Urinary bladder (tissue), 4 donors: ENCODE measurements around the gene BLOC1S1. TPM values are rescaled to one million over a fixed set of nuclear protein-coding genes. Genes with fewer than 3 reads are reported as not detected.

ENCODE experiments used
- DNase-seq: peaks from one replicate; pipeline ENCODE4 v3.0.0-alpha.2; 2015; ENCODE audit errors: extremely low spot score
- H3K27ac ChIP-seq: one replicate; pipeline ENCODE4 v1.5.1; 2013; ENCODE audit warnings: low read depth, mild to moderate bottlenecking, moderate library complexity
- H3K36me3 ChIP-seq: one replicate; pipeline ENCODE4 v1.6.1; 2013; ENCODE audit warnings: mild to moderate bottlenecking, moderate library complexity; ENCODE audit not compliant: insufficient read depth
- H3K4me1 ChIP-seq: one replicate; pipeline ENCODE4 v1.6.1; 2013; ENCODE audit warnings: mild to moderate bottlenecking, moderate library complexity; ENCODE audit not compliant: insufficient read depth
- H3K4me3 ChIP-seq: one replicate; pipeline ENCODE4 v1.5.1; 2013; ENCODE audit warnings: low read depth, low read length
- WGBS: extraction: QIAGEN DNeasy Blood & Tissue Kit; methylation state at CpG from one replicate; pipeline ENCODE4 v1.1.7; 2013; 5-methylcytosine and 5-hydroxymethylcytosine counted together
- polyA plus RNA-seq: library from polyadenylated mRNA; stranded (reverse); fragments of 200-250 nt; gene quantifications from one replicate; pipeline ENCODE4 v1.2.3, GENCODE V29; 2013
- total RNA-seq: library from RNA; depleted of rRNA; stranded (reverse); fragments of >200 nt; gene quantifications from one replicate; pipeline ENCODE4 v1.2.3, GENCODE V29; 2014
- donor health status: healthy with polysubstance abuse.
- donor health status: healthy.

Gene BLOC1S1
- total and polyA plus RNA-seq, 2 donors, result 48.4 to 237 TPM

- Histone ChIP-seq H3K4me1 (no peaks in the 10 kb centered on the region), H3K36me3 (no peaks in the 10 kb centered on the region), H3K4me3 (no peak overlapping the region), H3K27ac (no peak overlapping the region)
- DNase-seq, result no peak
- 90% methylated on average over 9 of the region's 9 CpGs for WGBS
Observed at GRCh38 chr12:55686366-55687010, 29.4 kb upstream of the BLOC1S1 start.

DNA sequence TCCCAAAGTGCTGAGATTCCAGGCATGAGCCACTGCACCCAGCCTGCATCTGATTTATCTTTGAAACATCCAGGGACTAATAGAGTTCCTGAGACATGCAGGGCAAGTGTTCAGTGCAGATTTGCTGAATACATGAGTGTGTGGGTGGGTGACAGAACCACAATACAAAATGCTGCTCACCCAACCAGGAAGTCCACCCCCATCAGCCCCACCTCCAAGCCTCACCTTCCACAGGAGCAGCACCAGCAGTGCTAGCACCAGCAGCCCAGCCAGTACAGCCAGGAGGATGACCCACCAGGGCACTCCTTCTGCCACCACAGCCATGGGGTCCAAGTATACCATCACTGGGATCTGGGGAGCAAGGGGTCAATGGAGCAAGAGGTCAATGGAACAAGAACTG, 28.1 kb upstream of the BLOC1S1 start:
- no peak overlapping the region for H3K27ac ChIP-seq

GRCh38 chr12:55688716-55689655, 26.9 kb upstream of the BLOC1S1 start:
- no peak overlapping the region for H3K27ac ChIP-seq
- no peaks in the 10 kb centered on the region for H3K4me1 ChIP-seq
- no peak overlapping the region for H3K4me3 ChIP-seq
- H3K36me3 ChIP-seq, result no peaks in the 10 kb centered on the region
- WGBS, result 89% methylated on average over 16 of the region's 16 CpGs
- no peak for DNase-seq

More for the DNA sequence above, 28.1 kb upstream of the BLOC1S1 start:
- Histone ChIP-seq H3K4me1 (no peaks in the 10 kb centered on the region), H3K4me3 (no peak overlapping the region), H3K36me3 (no peaks in the 10 kb centered on the region)
- DNase-seq, result no peak

GRCh38 chr12:55692631-55693322, 23.1 kb upstream of the BLOC1S1 start:
- Histone ChIP-seq H3K27ac (no peak overlapping the region), H3K4me3 (no peak overlapping the region), H3K4me1 (no peaks in the 10 kb centered on the region), H3K36me3 (no peaks in the 10 kb centered on the region)
- DNase-seq, result no peak
- 91% methylated on average over 12 of the region's 12 CpGs for WGBS

- Histone ChIP-seq H3K4me1 (no peaks in the 10 kb centered on the region), H3K27ac (no peak overlapping the region), H3K4me3 (no peak overlapping the region), H3K36me3 (no peaks in the 10 kb centered on the region)
- no peak for DNase-seq
- 94% methylated on average over 7 of the region's 7 CpGs for WGBS
Observed at GRCh38 chr12:55693323-55694187, 22.3 kb upstream of the BLOC1S1 start.

DNA sequence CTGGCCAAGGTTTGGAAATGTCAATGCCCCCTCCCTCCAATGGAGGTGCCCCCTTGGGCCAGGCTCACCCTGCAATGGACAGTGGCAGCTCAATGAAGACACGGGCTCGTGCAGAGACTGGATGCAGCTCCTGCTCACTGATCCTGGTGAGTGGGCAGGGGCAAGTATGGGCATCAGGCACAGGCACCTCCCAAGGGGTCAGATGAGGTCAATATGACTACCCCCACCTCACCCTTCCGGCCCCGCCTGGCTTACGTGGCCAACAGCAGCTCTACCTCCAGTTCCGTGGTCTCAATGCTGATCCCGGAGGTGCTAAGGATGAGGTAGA, 21.7 kb upstream of the BLOC1S1 start:
- no peak for DNase-seq
- Histone ChIP-seq H3K4me3 (no peak overlapping the region), H3K4me1 (no peaks in the 10 kb centered on the region), H3K27ac (no peak overlapping the region), H3K36me3 (no peaks in the 10 kb centered on the region)
- 95% methylated on average over 7 of the region's 7 CpGs for WGBS

- Histone ChIP-seq H3K4me3 (no peak overlapping the region), H3K27ac (no peak overlapping the region), H3K4me1 (no peaks in the 10 kb centered on the region), H3K36me3 (no peaks in the 10 kb centered on the region)
- WGBS, result 96% methylated on average over 4 of the region's 4 CpGs
- no peak for DNase-seq
Observed at GRCh38 chr12:55694651-55695050, 21.2 kb upstream of the BLOC1S1 start.

DNA sequence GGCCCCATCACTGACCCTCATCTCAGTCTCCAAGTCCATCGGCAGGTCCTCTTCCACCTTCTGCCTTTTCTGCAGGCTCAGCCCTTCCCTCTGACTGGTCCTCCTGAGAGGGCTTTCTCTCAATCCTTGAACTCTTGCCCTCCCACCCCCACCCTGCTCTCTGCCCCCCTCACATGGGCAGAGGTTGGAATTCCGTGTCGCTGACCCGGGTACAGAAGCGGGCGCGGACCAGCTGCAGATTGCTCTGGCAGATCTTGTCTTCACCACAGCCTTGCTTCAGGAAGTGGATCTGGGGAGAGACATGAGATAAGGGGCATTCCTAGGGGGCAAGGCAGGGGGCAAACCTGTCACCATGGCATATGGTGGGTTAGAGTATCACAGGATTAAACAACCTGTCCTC, 20.5 kb upstream of the BLOC1S1 start:
- no peak for DNase-seq
- WGBS, result 70% methylated on average over 7 of the region's 7 CpGs
- no peak overlapping the region for H3K4me3 ChIP-seq
- H3K36me3 ChIP-seq, result no peaks in the 10 kb centered on the region
- no peaks in the 10 kb centered on the region for H3K4me1 ChIP-seq
- H3K27ac ChIP-seq, result no peak overlapping the region

DNA sequence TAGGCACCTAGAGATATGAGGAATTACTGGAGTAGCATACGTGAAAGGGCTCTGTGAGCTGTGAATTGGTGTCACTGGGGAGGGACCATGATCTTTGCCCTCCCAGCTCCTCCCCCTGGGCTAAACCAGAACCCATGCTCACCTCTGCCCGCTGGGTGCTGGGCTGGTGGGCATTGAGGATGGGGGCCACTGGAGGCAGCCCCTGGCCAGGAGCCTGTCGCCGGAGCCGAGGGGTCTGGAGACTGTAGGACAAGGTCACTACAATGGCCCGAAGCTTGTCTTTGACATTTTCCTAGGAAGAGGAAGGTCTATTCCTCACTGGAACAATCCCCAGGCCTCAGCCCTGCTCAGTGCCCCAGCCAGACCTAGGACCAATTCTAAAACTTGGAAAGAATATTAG, 19.7 kb upstream of the BLOC1S1 start:
- 90% methylated on average over 6 of the region's 6 CpGs for WGBS
- Histone ChIP-seq H3K27ac (no peak overlapping the region), H3K4me3 (no peak overlapping the region), H3K4me1 (no peaks in the 10 kb centered on the region), H3K36me3 (no peaks in the 10 kb centered on the region)
- no peak for DNase-seq

GRCh38 chr12:55696796-55697462, 18.9 kb upstream of the BLOC1S1 start:
- no peak overlapping the region for H3K27ac ChIP-seq
- DNase-seq, result no peak
- no peaks in the 10 kb centered on the region for H3K36me3 ChIP-seq
- H3K4me1 ChIP-seq, result no peaks in the 10 kb centered on the region
- H3K4me3 ChIP-seq, result no peak overlapping the region
- WGBS, result 86% methylated on average over 19 of the region's 19 CpGs

DNA sequence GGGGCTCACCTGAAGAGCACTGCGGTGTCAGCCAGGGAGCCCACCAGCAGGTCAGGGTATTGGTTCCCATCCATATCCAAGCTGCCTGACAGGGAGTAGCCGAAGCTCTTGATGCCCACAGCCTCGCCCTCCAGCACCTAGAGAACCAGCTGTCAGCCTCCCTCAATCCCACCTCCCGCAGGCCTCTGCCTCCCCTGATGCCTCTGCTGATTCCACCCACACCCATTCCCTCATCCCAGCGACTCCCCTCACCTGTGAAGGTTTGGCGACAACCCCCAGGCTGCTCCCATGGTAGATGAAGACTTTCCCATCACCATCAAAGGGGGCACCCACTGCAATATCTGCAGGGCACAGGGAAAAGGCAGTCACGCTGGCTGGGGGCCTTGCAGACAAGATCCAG, 18.2 kb upstream of the BLOC1S1 start:
- Histone ChIP-seq H3K4me3 (no peak overlapping the region), H3K4me1 (no peaks in the 10 kb centered on the region), H3K27ac (no peak overlapping the region), H3K36me3 (no peaks in the 10 kb centered on the region)
- DNase-seq, result no peak
- 88% methylated on average over 7 of the region's 7 CpGs for WGBS

GRCh38 chr12:55698241-55698955, 17.4 kb upstream of the BLOC1S1 start:
- Histone ChIP-seq H3K27ac (no peak overlapping the region), H3K36me3 (no peaks in the 10 kb centered on the region), H3K4me1 (no peaks in the 10 kb centered on the region), H3K4me3 (no peak overlapping the region)
- DNase-seq, result no peak
- WGBS, result 91% methylated on average over 16 of the region's 16 CpGs
